HG03342 (cell line): ENCODE data around the gene ZNF74.

Experiments
- ATAC-seq: cut with Tn5 transposase; IDR thresholded peaks from one replicate; pipeline ENCODE4 v1.9.1; 2021; ENCODE audit warnings: mild to moderate bottlenecking, moderate library complexity; ENCODE audit not compliant: unreplicated experiment

The ZNF74 gene

DNA sequence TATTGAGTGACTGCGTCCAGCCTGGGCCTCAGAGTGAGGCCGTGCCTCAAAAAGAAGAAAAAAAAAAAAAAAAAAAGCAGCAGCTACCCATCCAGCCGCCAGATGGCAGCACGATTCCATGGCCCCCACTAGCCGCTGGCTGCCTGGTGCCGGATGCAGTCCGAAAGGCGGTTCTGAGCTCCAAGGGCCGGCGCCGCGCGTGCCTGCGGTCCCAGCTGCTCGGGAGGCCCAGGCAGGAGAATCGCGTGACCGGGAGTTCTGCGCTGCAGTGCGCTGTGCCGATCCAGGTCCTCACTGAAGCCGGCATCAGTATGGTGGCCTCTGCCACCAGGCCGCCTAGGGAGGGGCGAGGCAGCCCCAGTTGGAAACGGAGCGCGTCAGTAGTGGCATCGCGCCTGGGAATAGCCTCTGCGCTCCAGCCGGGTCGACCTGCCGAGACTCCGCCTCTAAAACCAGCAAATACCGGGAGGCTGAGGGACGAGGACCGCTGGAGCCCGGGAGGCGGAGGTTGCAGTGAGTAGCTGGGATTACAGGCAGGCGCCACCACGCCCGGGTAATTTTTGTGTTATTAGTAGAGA, 24.3 kb downstream of the ZNF74 start:
- ATAC-seq, result no peak

DNA sequence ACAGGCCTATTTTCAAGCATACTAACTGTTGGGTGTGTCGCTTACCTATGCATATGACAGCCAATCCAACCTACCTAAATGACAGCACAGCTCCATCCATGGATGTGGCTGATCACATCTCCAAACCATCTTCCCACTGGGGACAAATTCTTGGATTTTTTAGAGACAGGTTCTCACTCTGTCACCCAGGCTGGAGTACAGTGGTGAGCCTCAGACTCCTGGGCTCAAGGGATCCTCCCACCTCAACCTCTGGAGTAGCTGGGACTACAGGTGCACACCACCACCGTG, 25.7 kb downstream of the ZNF74 start:
- ATAC-seq, result no peak

- no peak for ATAC-seq
Observed at GRCh38 chr22:20420157-20420842, 26.3 kb downstream of the ZNF74 start.

DNA sequence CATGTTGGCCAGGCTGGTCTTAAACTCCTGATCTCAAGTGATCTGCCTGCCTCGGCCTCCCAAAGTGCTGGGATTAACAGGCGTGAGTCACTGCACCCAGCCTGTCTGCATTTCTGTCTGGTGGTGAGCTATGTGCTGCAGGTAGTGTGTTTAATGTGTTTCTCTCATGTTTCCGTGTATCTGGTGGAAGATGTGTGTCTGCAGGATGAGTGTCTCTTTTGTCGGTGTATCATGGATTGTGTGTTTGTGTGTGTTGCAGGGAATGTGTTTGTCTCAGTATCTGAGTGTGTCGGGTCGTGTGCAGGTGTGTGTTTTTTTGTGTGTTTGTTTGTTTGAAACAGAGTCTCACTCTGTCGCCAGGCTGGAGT, 27.5 kb downstream of the ZNF74 start:
- no peak for ATAC-seq

- no peak for ATAC-seq
Observed at GRCh38 chr22:20422271-20423007, 28.5 kb downstream of the ZNF74 start.

DNA sequence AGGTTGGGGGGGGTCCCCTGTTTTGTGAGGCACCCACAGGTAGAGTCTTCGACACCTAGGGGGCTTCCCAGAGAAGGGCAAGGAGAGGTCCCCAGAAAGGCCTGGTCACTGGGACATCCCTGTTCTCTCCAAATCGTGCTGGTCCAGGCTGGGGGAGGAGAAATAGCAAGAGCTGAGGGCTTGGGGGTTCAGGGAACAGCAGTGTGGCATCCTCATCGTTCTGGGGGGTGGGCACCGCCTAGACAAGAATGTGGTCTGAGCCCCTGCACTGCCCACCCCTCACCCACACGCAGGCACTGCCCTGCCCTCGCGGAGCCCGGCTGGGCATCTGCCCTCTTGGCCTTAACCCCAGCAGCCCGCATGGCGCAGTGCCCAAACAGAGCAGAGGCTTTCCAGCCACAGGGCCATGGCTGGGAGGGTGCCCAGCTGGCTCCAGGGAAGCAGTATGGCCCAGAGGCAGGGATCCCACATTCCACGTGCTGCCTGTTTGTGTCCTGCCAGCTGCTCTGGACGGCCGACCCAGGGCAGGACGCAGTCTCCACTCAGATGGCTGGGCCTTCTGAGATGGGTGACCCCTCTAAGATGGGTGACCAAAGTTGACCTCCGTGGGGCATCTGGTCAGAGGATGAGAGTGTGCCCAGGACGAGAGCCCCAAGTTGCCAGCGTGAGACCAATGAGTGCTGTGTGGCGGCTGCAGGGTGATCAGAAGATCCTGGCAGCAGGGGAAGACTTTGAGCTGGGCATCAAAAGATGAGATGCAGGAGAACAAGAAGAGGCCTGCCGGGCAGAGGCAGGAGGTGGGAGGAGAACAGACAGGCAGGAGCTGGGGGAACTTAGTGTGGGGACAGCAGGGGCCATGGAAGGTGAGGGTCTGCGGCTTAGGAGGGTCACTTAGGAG, 29.3 kb downstream of the ZNF74 start:
- no peak for ATAC-seq

DNA sequence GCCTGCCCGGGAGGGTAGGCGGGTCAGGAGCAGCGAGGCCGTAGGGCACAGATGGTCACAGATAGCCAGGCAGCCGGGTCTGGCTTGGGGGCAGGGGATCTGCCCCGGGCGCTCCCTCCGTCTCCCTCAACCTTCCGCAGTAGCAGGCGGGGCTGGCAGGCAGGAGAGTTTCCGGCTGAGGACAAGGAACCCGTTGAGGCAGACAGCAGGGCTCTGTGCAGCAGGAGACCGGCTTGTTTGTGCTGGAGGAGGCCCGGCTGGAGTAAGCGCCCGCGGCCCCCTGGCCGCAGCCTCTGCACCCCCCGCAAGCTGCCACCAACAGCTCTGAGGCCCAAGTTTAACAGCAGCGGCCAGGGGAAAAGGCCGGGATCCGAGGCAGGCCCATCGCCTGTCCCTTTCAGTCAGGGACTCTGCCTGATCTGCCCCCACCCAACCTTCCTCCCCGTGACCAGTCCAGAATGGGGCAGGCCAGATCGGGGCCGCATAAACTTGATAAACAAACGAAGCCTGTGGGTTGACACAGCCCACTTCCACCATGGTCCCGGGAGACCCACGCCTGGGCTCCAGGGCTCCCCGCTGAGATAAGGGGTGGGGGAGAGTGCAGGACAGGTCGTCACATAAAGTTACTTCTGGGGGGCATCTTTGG, 30.1 kb downstream of the ZNF74 start:
- ATAC-seq, result no peak

DNA sequence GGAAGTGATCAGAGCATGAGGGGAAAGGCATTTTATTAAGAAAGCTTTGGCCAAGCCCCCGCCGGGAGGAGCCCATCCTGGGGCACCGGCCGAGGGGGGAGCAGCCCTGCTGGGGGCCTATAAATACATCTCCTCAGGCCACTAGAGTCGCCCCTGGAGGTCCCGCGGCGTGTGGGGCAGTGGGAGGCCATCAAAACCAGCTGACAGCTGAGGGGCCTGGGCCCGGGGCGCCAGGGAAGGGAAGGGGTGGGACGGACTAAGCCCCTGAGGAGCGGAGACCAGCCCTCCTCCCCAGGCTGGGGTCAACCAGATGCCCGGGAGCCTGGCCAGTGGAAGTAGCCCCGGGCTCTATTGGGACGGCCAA, 30.6 kb downstream of the ZNF74 start:
- no peak for ATAC-seq

- no peak for ATAC-seq
Observed at GRCh38 chr22:20424932-20425565, 31.1 kb downstream of the ZNF74 start.

DNA sequence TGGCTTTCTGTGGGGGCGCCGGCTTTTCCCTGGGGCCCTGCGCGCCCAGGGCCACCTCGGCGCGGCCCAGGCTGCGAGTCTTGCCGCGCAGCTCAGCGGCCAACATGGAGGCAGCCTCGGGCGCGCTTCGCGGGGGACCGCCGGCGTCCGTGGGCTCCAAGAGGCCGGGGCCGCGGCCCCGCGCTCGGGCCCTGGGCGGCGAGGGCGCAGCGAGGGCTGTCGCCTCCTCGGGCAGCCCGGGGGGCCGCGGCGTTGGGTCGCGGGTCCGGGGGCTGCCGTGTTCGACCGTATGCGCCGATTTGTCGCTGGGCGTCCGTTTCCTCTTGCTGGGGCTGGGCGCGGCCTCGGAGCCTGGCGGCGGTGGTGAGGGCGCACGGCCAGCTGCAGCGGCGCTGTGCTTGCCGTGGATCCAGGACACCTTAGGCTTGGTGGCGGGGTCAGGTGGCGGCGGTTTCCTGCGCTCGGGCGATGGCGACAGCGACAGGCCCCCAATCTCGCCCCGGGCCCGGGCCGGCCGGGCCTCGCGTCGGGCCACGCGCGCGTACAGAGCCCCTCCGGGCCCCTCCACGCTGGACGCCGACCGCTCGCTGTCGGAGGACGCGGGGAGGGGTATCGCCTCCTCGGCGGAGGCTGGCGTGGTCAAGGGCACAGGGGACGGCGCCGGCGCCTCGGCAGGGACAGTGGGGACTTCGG, 31.8 kb downstream of the ZNF74 start:
- ATAC-seq, result no peak

- ATAC-seq, result no peak
Observed at GRCh38 chr22:20426259-20426615, 32.3 kb downstream of the ZNF74 start.

- no peak for ATAC-seq
Observed at GRCh38 chr22:20427104-20427944, 33.4 kb downstream of the ZNF74 start.

DNA sequence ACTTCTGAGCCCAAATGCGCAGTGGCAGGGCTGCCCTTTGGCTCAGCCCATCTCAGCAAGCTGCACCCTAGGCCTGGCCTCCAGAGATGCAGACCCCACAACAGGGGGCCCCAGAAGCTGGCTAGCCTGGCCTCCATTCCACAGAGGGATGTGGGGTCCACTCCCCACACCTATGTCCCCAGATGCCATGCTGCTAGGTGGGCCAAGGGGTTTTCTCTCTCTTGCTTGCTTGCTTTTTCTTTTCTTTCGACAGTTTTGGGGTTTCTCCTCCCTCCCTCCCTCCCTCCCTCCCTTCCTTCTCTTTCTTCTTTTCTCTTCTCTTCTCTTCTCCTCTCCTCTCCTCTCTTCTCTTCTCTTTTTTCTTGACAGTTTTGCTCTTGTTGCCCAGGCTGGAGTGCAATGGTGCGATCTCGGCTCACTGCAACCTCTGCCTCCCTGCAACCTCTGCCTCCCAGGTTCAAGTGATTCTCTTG, 34.0 kb downstream of the ZNF74 start:
- ATAC-seq, result no peak

DNA sequence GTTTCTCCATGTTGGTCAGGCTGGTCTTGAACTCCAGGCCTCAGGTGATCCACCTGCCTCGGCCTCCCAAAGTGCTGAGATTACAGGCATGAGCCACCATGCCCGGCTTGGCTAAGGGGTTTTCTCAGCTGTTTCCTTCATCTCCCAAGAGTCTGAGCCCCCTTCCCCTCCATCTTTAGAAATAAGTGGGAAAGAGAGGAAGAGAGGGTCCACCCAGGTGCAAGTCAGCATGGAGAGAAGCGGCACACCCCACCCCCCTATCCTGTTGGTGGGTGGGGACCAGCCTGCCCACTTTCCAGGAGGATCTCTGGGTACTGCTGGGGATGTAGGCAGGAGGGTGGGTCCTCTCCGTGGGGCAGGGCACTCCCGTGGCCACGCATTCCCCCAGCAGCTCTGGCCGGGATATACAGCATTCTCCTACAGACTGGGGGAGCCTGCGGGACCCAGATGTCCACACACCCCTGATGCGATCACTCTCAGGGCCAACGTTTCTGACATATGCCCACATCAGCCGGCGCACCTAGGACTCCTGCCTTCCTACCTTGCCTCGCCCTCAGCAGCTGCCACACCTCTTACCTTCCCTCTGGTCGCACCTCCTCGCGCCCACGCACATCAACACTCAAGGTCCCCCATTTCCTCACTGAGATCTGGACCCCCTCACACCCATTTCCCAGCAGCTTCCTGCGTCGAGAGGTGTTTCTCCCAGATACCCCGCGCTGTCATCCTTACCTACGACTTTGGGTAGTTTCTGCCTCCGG, 34.7 kb downstream of the ZNF74 start:
- no peak for ATAC-seq

- no peak for ATAC-seq
Observed at GRCh38 chr22:20429254-20430100, 35.5 kb downstream of the ZNF74 start.

GRCh38 chr22:20430101-20430719, 36.3 kb downstream of the ZNF74 start:
- no peak for ATAC-seq
